Activated T-helper 2 cell treated with anti-CD3 and anti-CD28 coated beads, Interferon-gamma antibody, Interleukin-2, Interleukin-4, amounts not matched to agents 10 μg/mL and 5 μg/mL and 100 μg/mL, durations not matched to agents 14 hours and 24 hours and 36 hours (primary cell): ENCODE results near the gene C10orf90. TPM values are rescaled to one million over a fixed set of nuclear protein-coding genes. Genes with fewer than 3 reads are reported as not detected.

Experiments
- DNase-seq: peaks from one replicate; pipeline ENCODE4 v3.0.0; 2021; ENCODE audit warnings: low spot score
- H3K27ac Mint-ChIP-seq: one replicate; pipeline ENCODE4 v1.8.0; 2021; ENCODE audit warnings: mixed read lengths
- H3K27me3 Mint-ChIP-seq: one replicate; pipeline ENCODE4 v1.8.0; 2021; ENCODE audit warnings: low read depth, mixed read lengths
- H3K36me3 Mint-ChIP-seq: one replicate; pipeline ENCODE4 v1.8.0; 2021; ENCODE audit warnings: low read depth, mixed read lengths
- H3K4me1 Mint-ChIP-seq: one replicate; pipeline ENCODE4 v1.8.0; 2021; ENCODE audit warnings: low read depth, mixed read lengths
- H3K4me3 Mint-ChIP-seq: one replicate; pipeline ENCODE4 v1.8.0; 2021; ENCODE audit warnings: low read depth, mild to moderate bottlenecking, moderate library complexity, mixed read lengths
- H3K9me3 Mint-ChIP-seq: one replicate; pipeline ENCODE4 v1.8.0; 2021; ENCODE audit warnings: mixed read lengths
- intact Hi-C: fragments of 100-400 bp; cut with micrococcal nuclease; formaldehyde crosslinking; loops from one replicate; pipeline ENCODE4 v1.15.1; 2023
- total RNA-seq: library from RNA; stranded (reverse); gene quantifications from 2 replicates; pipeline ENCODE4 v1.2.3, GENCODE V29; 2022

Gene C10orf90
- total RNA-seq, 1 donor from 2014 or later = not detected

DNA sequence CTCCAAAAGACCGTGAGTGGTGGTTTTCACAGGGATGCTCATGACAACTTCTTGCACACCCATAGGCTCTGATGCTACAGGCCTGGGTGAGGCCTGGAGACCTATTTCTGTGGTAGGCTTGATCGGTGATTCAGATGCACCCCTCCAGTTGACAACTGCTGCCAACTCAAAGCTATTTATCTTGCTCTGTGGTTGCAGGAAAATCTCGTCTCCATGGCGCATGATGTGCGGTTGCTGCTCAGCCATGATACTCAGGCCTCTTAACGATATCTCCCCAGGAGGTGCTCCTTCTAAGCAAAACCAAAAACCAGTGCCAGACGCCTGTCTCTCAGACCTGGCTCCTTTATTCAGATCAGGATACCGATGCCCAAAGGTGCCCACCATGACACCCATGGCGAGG lies 31.4 kb downstream of the C10orf90 start:
- no peak for DNase-seq
- Mint-ChIP-seq H3K36me3 (no peaks in the 10 kb centered on the region), H3K4me1 (no peaks in the 10 kb centered on the region), H3K27ac (no peak overlapping the region), H3K27me3 (no peaks in the 10 kb centered on the region), H3K4me3 (no peak overlapping the region), H3K9me3 (peaks cover 5% of the 10 kb centered on the region)
- intact Hi-C loops = no loop called here

DNA sequence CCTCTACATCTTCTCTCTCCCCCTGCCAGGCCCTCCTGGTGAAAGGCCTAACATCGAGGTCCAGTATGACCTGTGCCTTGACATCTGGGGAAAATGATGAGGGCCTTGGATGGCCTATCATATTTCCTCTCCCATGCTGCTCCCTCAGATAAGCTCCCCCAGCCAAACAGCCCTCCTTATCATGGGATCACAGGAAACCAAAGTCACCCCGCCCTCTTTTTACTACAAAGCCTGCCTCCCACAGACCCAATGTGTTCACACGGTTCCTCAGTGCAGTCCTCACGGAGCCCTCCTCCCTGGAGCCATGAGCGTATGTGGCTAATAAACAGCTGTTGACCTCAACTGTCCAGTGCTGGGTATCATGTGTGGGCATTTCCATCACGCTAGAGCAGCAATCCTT lies 32.0 kb downstream of the C10orf90 start:
- H3K4me3 Mint-ChIP-seq = no peak overlapping the region
- intact Hi-C loops = no loop called here
- H3K27ac Mint-ChIP-seq = no peak overlapping the region
- DNase-seq = no peak
- no peaks in the 10 kb centered on the region for H3K36me3 Mint-ChIP-seq
- peaks cover 5% of the 10 kb centered on the region for H3K9me3 Mint-ChIP-seq
- H3K27me3 Mint-ChIP-seq = no peaks in the 10 kb centered on the region
- no peaks in the 10 kb centered on the region for H3K4me1 Mint-ChIP-seq

DNA sequence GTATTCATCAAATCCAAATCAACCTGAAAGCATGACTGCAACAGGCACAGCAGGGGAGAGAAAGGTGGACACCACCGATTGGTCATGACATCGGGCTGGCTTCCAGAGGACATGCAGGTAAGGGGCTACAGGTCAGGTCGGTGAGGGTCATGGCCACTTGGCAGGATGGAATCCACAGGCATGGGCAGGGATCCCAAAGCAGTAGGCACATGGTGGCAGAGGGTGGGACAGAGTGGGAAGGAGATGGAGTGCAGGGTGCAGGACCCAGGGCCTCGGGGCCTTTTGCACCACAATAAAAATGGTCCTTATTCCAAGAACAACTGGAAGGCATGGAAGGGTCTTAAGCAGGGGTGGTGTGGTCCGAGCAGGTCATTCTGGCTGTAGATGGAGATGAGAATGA lies 33.0 kb downstream of the C10orf90 start:
- Mint-ChIP-seq H3K36me3 (no peaks in the 10 kb centered on the region), H3K27ac (no peak overlapping the region), H3K4me1 (no peaks in the 10 kb centered on the region), H3K4me3 (no peak overlapping the region), H3K9me3 (peaks cover 1% of the 10 kb centered on the region), H3K27me3 (no peaks in the 10 kb centered on the region)
- intact Hi-C loops = no loop called here
- no peak for DNase-seq

DNA sequence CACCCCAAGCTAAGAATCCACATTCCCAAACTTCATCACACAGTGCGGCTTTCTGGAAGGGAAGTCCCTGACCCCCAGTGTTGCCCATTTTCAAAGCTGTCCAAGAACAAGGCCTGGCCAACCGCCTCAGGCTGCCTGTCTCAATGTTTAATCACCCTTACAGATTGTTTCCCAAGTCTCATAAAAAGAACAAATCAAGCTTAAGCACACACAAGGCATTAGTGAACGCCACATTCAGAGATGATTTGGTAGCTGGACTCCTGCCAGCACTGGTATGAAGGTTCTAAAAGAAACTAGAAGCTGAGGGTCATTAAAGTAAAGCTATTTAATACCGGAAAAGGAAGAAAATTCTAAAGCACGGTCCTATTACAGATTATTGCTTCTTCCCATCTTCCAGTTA lies 35.6 kb downstream of the C10orf90 start:
- Mint-ChIP-seq H3K4me1 (no peaks in the 10 kb centered on the region), H3K4me3 (no peak overlapping the region), H3K36me3 (no peaks in the 10 kb centered on the region), H3K9me3 (no peaks in the 10 kb centered on the region), H3K27ac (no peak overlapping the region), H3K27me3 (no peaks in the 10 kb centered on the region)
- DNase-seq = no peak
- intact Hi-C loops = no loop called here

DNA sequence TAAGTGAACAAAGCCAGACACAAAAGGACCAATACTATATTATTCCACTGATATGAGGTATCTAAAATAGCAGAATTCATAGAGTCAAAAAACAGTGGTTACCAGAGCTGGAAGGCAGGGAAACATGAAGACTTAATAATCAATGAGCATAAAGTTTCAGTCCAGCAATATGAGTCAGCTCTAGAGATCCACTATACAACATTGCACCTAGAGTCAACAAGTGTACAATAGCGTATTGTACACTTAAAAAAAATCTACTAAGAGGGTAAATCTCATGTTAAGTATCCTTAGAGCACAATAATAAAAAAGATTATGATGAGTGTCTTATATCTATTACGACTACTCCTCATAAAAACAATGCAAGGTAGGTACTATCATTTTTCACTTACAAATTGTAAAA lies 36.1 kb downstream of the C10orf90 start:
- Mint-ChIP-seq H3K27ac (no peak overlapping the region), H3K36me3 (no peaks in the 10 kb centered on the region), H3K27me3 (no peaks in the 10 kb centered on the region), H3K4me1 (no peaks in the 10 kb centered on the region), H3K4me3 (no peak overlapping the region), H3K9me3 (no peaks in the 10 kb centered on the region)
- intact Hi-C loops = no loop called here
- DNase-seq = no peak

DNA sequence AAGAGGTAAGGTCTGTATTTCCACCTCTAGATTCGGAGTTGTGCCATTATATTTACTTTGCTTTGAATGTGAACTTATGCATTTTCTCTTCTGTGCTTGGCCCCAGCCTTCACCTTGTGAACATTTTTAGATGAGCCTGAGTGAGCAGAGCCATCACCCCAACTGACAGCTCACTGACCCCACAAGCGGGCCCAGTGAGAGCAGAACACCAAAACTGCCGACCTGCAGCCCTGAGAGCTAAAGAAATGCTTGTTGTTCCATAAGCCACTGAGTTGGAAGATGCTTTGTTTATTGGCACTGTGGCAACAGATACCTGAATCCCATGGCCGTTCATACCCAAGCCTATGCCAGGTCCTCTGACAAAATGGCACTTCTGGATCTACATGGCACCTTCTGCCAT lies 37.8 kb downstream of the C10orf90 start:
- intact Hi-C loops = no loop called here

DNA sequence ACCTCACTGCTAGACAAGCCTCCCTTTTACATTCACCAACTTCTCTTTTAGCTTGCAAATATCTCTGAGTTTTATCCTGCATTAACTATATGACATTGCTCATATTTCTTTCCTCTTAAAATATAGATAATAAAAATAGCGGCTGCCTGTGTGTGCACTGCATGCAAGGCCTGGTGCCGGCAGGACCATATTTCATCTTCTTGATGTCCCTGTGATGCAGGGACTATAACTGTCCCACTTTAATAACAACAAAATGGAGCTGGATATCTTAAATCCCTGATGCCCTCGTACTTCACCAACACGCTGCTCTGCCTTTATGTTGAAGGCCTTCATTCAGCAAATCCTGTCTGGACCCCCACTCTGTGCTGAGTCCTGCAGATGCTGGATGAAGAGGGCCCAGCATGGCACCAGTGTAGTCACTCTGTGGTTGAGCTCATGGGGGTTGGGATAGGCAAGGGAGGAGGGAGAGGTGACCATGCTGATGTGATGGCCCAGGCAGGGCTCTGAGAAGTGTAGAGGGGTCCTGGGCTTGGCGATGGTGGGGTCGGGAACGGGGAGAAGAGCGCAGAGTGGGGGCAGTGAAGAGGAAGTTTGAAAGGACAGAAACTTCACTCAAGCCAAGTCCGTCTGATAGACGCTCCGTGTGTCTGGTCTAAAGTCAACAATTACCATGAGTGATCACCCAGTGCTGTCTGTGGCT lies 40.4 kb downstream of the C10orf90 start:
- no peaks in the 10 kb centered on the region for H3K36me3 Mint-ChIP-seq
- DNase-seq = no peak
- H3K9me3 Mint-ChIP-seq = no peaks in the 10 kb centered on the region
- H3K4me1 Mint-ChIP-seq = no peaks in the 10 kb centered on the region
- H3K27ac Mint-ChIP-seq = no peak overlapping the region
- no peak overlapping the region for H3K4me3 Mint-ChIP-seq
- no peaks in the 10 kb centered on the region for H3K27me3 Mint-ChIP-seq
- intact Hi-C loops = no loop called here

More for the DNA sequence above, 37.8 kb downstream of the C10orf90 start:
- no peak for DNase-seq
- H3K27ac Mint-ChIP-seq = no peak overlapping the region
- H3K36me3 Mint-ChIP-seq = no peaks in the 10 kb centered on the region
- no peaks in the 10 kb centered on the region for H3K4me1 Mint-ChIP-seq
- no peak overlapping the region for H3K4me3 Mint-ChIP-seq
- H3K27me3 Mint-ChIP-seq = no peaks in the 10 kb centered on the region
- H3K9me3 Mint-ChIP-seq = no peaks in the 10 kb centered on the region

DNA sequence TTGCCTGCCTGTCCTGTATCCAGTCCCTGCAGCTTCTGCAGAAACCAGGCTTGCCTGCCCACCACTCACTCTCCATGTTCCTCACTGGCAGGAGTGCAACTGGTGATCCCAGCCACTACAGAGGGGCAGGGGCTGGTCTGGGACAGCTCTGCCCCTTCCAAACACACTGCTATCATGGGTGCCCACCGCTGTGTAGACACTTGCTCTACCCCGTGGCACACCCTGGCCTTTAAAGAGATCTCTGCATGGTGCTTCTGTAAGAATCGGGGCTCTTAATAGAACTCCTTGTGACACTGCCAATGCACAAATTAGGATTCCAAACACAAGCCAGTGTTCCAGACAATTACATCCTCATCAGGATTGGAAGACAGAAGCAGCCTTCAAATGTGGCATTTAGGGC lies 41.7 kb downstream of the C10orf90 start:
- Mint-ChIP-seq H3K4me3 (no peak overlapping the region), H3K27ac (no peak overlapping the region), H3K27me3 (no peaks in the 10 kb centered on the region), H3K36me3 (no peaks in the 10 kb centered on the region), H3K9me3 (no peaks in the 10 kb centered on the region), H3K4me1 (no peaks in the 10 kb centered on the region)
- intact Hi-C loops = no loop called here
- DNase-seq = no peak

DNA sequence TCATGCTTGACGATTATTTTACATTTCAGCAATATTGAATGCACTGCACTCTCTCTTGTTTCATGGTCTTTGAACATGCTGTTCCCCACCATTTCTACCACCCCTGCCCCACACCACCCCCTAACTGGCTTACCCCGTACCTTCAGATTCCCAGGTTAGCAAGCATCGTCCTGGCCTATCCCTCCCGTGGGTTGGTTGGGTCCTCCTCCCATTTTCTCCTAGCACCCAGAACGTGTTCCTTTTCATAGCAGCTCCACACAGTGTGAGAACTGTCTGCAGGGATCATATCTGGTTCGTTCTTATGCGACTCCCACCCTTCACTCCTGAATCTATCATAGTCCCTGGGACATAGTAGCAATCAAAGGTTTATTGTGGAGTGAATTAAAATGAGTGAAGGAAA lies 48.6 kb downstream of the C10orf90 start:
- Mint-ChIP-seq H3K27me3 (no peaks in the 10 kb centered on the region), H3K4me1 (no peaks in the 10 kb centered on the region), H3K4me3 (no peak overlapping the region), H3K36me3 (no peaks in the 10 kb centered on the region), H3K9me3 (no peaks in the 10 kb centered on the region), H3K27ac (no peak overlapping the region)
- intact Hi-C loops = no loop called here
- no peak for DNase-seq

DNA sequence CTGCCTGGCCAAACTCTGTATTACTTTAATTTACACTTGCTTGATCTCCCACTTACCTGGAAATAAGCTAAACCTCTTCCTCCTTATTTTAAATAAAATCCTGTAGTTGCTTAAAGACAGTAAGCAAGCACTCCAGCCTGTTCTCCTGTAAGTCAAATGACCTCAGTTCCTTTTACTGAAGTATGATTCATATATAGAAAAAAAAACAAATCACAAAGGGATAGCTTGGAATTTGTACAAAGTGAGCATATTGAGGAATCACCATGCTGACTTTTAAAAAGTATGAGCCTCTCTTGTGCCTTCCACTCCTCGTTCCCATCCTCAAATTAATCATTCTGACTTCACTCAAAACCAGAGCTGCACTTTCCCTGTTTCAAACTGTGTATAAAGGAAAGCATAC lies 52.0 kb downstream of the C10orf90 start:
- Mint-ChIP-seq H3K36me3 (no peaks in the 10 kb centered on the region), H3K4me3 (no peak overlapping the region), H3K27me3 (no peaks in the 10 kb centered on the region), H3K4me1 (no peaks in the 10 kb centered on the region), H3K9me3 (no peaks in the 10 kb centered on the region), H3K27ac (no peak overlapping the region)
- no peak for DNase-seq
- intact Hi-C loops = no loop called here

DNA sequence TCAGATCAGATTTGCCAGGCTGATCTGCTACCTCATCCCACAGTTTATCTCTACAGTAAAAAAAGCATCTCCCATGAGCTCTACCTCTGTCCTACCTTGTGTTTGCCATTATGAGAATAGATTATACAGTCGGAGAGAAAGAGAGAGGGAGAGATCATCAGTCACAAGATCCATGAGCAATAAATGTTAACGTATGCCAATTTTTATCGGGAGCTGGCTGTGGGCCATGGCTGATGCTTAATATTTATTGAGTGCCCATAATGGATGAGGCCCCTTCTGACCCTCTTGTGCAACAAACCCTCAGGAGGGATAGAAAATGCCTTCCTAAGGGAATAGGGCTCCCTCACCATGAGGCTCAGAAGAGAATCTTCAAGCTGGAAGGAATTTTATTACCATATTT lies 52.8 kb downstream of the C10orf90 start:
- no peak overlapping the region for H3K27ac Mint-ChIP-seq
- H3K9me3 Mint-ChIP-seq = no peaks in the 10 kb centered on the region
- no peaks in the 10 kb centered on the region for H3K36me3 Mint-ChIP-seq
- no peak for DNase-seq
- H3K4me1 Mint-ChIP-seq = no peaks in the 10 kb centered on the region
- no peak overlapping the region for H3K4me3 Mint-ChIP-seq
- H3K27me3 Mint-ChIP-seq = no peaks in the 10 kb centered on the region
- intact Hi-C loops = no loop called here

DNA sequence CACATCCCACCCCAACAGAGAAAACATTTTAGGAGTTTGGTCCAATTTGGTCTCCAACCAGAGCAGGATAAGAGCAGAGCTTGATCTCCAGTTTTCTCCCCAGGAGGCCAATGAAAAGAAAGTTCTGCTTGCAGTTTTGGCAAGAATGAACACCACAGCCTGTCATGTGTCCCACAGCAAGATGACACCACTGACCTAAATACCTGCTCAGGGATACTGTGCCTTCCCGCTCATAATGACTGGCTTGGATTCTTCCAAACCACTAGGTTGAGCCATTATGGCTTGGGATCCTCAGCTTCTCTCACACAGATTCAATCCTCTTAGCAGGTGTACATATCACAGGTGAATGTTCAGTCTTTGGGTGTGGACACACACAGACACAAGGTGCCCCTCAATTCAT lies 53.3 kb downstream of the C10orf90 start:
- Mint-ChIP-seq H3K27me3 (no peaks in the 10 kb centered on the region), H3K9me3 (no peaks in the 10 kb centered on the region), H3K36me3 (no peaks in the 10 kb centered on the region), H3K27ac (no peak overlapping the region), H3K4me1 (no peaks in the 10 kb centered on the region), H3K4me3 (no peak overlapping the region)
- intact Hi-C loops = no loop called here
- DNase-seq = no peak

DNA sequence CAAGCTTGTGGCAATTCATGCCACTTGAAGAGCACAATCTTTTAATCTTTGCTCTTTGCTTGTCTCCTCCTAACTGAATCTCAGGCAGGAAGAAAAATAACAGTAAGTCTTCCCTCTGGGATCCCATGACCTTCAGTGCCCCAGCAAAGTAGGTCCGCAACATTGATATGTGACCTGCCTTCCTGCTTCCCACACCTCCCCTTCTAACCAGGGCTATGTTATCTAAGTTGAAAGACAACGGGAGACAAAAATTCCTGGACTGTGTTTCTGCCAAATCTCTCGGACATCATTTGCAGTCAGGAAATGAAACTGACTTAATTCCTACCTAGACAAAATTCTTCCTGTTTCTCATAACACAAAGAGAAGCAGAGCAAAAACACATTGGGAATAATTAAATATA lies 53.8 kb downstream of the C10orf90 start:
- no peaks in the 10 kb centered on the region for H3K27me3 Mint-ChIP-seq
- H3K9me3 Mint-ChIP-seq = no peaks in the 10 kb centered on the region
- H3K4me3 Mint-ChIP-seq = no peak overlapping the region
- no peak for DNase-seq
- intact Hi-C loops = no loop called here
- no peaks in the 10 kb centered on the region for H3K4me1 Mint-ChIP-seq
- no peaks in the 10 kb centered on the region for H3K36me3 Mint-ChIP-seq
- no peak overlapping the region for H3K27ac Mint-ChIP-seq

DNA sequence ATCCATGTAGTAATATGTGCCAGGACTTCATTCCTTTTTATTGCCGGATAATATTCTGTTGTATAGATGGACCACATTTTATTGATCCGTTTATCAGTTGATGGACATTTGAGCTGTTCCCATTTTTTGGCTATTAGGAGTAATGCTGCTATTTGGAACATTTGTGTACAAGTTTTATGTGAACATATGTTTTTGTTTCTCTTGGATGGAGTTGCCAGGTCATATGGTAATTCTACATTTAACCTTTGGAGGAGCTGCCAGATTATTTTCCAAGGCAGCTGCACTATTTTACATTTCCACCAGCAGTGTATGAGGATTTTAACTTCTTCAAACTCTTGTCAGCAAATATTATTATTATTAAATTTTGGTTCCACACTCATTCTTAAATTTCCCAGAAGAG lies 59.2 kb downstream of the C10orf90 start:
- Mint-ChIP-seq H3K36me3 (no peaks in the 10 kb centered on the region), H3K4me1 (no peaks in the 10 kb centered on the region), H3K27ac (no peak overlapping the region), H3K9me3 (no peaks in the 10 kb centered on the region), H3K4me3 (no peak overlapping the region), H3K27me3 (no peaks in the 10 kb centered on the region)
- intact Hi-C loops = no loop called here
- DNase-seq = no peak
